Hematopoietic multipotent progenitor cell treated with erythropoietin and hydrocortisone succinate and interleukin-3 and kit ligand, for 4 days (in vitro differentiated cells): Measurements from ENCODE around the gene DENND5B.
"Not testable (repeated sequence)": the region's sequence is repeated elsewhere in the genome, so short reads cannot be mapped to it uniquely, and the experiment has no call there.

Experiments used
- DNase-seq: peaks from one replicate; pipeline ENCODE4 v3.0.0-alpha.2; 2015

The DENND5B gene

DNA sequence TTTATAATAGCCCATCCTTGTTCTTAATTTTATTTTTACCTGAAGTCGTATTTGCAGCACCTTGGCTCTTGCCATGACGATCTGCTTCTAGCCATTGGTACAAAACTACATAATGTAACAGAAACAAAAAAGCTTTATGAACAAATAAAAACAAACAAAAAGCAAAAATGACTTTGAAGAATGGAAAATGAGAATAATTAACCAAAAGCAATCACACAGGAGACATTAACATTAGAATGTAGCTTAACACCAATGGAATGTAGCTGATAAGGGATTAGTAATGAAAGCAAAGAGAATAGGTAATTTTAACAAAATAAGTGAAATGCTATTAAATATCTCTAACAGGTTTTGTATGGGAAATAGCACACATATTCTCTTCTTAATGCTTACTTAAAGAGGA is 91.4 kb downstream of the DENND5B start:
- DNase-seq = no peak

DNA sequence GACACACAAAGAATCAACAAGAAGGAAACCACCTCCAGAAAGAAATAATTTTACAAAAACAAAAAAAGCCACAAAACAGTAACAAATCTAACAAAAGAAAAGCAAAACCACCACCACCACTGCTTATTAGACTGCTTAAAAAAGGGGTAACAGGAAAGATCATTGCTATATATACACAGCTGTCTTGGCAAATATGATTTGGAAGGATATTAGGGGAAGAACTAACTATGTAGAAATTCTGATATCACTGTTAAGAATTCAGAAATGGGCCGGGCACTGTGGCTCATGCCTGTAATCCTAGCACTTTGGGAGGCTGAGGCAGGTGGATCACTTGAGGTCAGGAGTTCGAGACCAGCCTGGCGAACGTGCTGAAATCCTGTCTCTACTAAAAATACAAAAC is 92.5 kb downstream of the DENND5B start:
- no peak for DNase-seq

DNA sequence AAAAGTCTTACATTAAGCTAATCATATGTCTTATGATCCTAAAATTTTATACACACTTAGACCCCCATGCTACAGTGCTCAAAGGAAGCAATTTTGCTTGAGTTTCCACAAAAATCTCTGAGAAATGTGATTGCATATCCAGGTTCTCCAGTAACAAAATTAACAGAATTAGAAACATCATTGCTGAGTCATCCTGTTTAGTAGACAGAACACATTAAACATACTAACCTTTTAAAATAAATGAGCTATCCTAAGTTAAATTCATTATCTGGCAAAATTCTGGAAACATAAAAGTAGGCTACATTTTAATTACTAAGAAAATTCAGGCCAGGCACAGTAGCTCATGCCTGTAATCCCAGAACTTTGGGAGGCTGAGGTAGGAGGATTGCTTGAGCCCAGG is 94.7 kb downstream of the DENND5B start:
- DNase-seq = no peak

DNA sequence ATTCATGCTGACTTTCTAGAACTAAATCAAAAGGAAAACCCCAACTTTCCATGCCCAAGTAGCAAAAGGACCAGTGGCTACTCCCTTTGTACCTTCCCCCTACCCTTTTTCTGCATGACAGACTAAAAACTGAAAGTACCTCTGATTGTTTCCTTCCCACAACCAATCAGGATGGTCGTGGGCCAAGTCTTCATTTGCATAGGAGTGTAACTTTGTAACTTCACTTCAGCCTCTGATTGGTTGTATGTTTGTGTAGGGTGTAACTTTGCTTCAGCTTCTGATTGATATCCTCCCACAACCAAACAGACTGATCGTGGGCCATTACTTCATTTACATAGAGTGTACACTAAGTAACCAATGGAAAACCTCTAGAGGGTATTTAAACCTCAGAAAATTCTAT is 96.5 kb downstream of the DENND5B start:
- no peak for DNase-seq

DNA sequence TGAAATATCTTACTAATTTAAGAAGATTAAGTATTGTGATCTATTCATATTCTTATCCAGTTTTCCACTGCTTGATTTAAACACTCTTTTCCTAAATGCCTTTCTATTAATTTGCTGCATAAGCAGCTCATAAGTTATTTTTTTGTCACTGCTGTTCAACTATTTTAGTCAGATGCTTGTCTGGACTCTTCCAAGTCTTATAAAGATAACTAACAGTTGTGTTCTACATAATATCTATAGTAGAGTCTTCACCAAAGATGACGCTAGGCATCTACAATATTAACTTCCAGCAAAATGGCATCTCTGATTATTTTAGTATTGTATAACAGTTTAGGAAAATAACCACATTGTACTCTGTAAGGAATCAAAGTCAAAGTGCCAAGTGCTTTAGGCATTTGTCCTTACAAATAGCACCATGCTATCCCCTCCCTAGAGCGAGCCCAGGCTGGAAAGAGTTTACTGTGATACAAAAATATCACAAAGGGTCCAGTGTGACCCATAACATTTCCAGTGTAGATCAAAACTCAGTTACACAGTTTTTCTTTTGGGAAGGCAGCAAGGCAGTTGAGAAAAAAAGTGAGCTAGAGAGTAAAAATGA is 98.2 kb downstream of the DENND5B start:
- DNase-seq = no peak

DNA sequence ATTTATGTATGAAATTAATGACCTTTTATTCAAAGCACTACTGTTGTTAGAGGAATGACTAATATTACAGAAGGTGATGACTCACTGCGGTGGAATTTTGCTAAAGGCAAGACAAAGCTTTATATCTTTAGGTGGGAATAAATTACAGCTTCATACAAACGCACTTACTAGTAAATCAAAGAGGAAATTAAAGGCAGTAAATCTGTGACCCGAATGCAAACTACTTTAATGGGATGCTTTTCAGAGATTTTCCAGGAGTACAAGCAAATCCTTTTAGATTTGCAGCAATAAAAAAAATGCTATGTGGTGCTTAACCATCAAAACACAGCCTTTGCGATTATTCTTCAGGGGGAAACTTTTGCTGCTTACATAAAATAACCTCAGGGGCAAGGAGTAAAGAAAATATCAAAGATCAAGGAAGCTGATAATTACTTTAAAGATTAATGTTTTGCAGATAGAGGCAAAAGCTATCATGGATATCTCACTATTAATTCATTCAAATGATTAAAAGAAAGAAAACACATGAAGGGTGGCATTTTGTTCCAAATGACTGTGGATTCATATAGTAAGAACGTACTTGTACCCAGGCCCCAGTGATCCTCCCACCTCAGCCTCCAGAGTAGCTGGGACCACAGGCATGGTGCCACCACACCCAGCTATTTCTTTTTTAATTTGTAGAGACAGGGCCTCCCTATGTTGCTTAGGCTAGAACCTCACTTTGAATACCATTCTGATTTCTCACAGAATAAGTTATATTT is 98.9 kb downstream of the DENND5B start:
- no peak for DNase-seq

DNA sequence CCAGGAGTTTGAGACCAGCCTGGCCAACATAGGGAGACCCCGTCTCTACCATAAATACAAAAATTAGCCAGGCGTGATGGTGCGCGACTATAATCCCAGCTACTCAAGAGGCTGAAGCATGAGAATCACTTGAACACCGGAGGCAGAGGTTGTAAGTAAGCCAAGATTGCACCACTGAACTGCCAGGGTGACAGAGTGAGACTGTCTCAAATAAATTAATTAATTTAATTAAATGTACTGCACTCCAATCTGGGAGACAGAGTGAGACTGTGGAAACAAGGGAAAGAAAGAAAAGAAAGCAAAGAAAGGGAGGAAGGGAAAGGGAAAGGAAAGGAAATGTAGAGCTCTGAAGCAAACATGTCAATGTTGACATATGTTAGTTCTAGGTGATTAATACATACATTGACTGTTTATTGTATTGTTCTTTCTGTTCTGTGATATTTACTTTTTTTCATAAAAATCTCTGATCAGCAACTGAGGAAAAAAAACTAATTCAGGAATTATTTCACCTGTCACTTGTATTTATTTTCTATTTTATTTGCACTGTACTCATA is 99.6 kb downstream of the DENND5B start:
- no peak for DNase-seq

DNA sequence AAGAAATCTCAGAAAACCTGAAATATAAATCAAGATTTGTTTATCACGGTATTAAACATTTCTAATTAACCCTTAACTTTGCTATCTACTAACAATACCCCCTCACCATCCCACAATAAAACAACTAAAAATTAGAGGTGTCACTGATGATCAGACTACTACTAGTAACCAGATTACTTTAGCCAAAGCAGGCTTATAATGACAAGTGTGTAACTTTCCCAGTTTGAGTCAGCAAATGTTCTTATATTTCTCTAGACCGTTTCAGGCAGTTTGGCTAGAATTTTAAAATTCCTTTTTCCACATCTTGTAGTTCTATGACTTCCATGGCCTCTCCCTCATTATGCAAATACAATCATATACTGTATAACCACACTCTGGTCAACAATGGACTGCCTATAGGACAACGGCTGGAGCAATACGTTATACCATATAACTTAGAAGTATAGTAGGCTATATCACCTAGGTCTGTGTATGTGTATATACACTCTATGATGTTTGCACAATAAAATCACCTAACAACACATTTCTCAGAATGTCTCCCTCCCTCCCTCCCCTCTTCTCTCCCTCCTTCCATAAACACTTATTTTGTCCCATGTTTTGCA is 102.1 kb downstream of the DENND5B start:
- no peak for DNase-seq

DNA sequence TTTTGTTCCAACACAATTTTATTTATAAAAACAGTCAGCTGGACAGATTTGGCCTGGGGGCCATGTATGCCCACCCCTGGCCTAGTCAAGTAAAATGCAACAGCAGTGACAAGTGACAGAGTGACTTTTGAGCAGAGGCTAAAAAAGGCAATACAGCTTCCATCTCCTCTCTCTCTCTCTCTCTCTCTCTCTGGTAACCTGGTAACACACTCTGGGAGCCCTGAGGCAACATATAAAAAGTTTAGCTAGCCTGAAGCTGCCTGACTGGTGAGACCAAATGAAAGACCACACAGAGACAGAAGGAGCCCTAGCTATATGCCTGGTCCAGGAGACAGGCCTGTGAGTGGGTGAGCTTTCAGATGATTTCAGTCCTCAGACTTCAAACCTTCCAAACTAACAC is 105.4 kb downstream of the DENND5B start:
- DNase-seq = no peak

DNA sequence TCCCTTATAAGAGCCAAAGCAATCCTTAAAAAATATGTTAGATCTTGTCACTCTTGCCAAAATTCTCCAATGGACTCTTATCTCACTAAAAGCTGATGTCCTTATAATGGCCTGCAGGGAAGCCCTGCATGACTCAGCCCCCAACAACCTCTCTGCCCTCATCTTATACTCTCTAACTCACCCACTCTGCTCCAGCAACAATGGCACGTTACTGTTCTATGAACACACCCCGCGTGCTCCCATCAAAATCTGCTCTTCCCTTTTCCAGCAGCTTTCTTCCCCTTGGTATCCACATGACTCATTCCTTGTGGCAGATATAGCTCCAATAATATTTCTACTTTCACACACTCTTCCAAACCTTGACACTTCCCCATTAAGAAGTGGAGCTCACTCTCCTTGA is 108.1 kb downstream of the DENND5B start:
- DNase-seq = peak; percentile 7

DNA sequence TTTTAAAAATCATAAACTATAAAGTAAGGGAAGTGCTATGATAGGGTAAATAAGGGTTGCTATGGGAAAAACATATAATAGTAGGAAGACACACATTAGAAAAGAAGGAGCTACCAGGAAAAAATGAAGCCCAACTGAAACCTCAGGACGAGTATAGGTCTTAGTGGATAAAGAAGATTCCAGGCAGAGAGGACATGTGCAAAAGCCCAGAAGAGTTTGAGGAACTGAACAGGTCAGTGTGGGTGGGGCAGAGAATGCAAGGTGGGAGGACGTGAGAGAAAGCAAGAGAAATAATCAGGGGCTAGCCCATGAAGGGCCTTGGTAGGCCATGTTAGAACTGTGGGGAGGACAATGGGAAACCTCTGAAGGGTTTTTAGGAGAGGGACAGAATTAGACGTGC is 109.5 kb downstream of the DENND5B start:
- DNase-seq = no peak

DNA sequence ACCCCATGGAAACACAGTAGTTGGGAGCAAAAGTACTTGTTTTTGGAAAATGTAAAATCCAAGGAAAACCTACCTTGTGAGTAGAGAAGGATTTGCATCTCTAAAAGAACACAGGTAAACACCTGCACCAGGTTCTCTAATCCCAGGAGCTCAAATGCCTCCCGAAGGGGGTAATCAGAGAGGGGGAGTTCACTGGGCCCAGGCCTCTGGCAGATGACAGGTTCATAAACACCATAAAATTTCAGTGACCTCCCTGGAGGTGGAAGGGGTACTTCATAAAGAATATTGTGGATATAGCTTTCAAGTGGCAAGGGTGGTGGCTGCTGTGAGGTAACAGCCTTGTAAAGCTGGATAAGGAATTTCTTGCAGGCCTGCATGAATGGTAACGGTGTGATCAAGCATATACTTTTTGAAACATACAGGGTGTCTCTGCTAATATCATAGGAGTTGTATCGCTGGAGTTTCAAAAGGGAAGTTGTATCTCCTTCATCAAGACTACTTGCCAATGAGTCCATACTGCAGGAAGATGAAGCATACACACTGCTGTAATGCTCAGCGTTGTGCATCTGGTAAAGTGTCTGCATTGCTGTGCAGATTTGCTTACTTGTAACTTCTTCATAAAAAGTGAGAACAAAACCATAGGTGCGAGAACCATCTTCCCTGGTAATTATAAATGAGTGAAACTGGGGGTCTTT is 111.3 kb downstream of the DENND5B start:
- DNase-seq = no peak

DNA sequence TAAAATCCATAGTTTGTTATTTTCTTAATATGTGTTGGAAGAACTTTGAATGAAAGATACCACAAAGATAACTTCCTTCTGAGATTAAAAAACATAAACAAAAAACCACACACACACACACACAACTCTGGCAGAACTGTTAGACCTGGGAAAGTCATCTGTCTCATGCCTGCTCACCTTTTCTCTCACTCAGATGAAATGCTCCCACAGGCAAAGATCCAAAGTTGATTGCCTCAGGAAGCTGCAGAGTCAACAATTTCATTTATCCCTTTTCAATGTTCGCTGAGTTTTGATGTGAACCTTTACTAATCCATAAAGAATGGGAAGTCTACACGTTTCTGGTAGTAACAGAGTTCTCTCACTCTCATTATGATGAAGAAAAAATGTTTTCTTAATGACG is 112.0 kb downstream of the DENND5B start:
- DNase-seq = no peak

DNA sequence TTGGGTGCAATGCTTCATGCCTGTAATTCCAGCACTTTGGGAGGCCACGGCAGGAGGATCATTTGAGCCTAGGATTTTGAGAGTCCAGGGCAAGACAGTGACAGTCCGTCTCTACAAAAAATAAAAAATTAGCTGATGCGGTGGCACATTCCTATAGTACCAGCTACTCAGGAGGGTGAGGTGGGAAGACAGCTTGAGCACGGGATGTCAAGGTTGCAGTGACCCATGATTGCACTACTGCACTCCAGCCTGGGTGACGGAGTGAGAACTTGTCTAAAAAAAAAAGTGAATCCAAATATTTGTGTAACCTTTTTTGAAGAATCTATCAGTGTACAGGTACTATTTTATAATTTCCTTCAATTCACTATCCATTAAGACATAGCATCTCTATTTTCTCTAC is 112.5 kb downstream of the DENND5B start:
- DNase-seq = no peak

DNA sequence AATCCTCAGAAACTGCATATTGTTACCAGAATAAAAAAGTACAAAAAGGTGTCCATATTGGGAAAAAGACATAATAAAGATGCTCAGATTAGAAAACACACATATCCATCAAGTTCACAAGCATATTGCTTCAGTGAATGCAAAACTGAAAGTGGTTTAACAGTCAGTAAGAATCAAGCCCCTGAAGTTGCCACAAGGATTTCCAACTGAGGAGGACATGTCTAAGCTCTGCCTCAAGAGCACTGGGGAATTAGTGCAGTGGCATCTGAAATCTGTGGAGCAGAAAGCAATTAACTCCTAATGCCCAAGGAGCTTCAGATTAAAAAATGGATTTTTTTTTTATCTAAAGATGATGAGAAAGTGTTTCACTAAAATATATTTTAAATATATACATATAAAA is 113.2 kb downstream of the DENND5B start:
- DNase-seq = no peak

DNA sequence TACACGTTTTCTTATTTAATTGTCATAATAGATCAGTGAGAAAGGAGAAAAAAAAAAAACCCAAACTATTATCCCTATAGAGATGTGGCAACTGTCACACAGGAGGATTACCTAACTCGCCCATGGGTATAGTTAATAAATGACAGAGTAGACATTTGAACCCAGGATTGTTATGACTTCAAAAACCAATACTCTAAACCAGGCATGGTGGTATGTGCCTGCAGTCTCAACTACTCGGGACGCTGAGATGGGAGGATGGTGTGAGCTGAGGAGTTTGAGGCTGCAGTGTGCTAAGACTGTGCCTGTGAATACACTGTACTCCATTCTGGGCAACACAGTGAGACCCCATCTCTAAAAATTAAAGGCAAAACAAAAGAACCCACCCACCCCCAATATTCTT is 114.5 kb downstream of the DENND5B start:
- no peak for DNase-seq

DNA sequence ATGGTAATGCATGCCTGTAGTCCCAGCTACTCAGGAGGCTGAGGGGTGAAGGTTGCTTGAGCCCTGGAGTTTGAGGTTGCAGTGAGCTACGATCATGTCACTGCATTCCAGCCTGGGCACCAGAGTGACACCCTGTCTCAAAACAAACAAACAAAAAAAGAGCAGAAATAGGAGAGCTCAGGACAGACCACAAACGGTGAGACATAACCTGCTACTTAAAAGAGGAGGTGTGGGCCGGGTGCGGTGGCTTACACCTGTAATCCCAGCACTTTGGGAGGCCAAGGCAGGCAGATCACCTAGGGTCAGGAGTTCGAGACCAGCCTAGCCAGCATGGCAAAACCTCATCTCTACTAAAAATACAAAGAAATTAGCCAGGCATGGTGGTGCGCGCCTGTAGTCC is 115.3 kb downstream of the DENND5B start:
- not testable (repeated sequence) for DNase-seq

DNA sequence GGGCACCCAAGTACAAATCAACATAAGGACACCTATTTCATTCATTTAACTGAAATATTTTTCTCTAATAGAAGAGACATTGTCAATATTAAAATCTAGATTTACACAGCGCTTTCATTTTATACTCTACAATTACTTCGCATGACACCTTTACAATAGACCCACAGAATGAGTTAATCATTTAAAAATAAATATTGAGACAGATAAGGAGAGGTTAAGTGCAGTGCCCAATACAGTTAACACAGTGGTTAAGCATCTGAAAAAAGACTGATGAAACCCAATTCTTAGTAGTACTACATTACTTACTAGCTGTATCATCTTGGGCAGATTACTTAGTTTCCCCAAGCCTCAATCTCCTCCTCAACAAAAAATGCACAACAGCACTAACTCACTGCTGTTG is 116.2 kb downstream of the DENND5B start:
- no peak for DNase-seq

DNA sequence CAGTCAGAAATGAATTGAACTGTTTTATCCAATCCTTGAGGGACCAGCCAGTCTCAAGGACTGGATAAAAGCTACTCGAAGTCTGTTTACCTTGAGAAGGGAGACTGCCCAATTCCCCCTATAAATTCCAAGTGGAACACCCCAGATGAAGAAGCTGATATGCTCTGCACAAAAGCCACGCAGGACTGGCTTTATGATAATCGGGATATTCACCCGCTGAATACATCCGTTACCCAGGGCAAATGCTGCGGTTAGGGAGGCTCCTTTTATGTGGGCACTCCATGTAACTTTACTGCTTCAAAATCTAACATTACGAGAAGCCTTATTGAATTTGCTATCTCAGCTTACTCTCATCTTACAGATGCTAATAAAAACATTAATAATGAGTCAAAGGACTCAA is 119.1 kb downstream of the DENND5B start:
- no peak for DNase-seq

DNA sequence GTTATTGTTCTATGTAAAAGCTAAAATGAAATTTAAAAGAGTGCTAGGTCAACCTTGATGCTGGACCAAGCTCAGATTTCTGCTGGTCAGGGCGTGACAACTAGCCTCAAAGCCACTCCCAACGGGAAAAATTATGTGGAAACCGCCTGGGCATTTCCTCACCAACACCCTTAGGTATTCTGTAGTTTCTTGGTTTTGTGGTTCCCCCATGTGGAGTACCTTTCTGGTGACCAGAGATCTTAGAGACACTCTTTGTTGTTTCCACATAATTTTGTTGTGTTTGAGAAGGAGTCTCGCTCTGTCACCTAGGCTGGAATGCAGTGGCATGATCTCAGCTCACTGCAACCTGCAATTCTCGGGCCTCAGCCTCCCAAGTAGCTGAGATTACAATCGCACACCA is 119.9 kb downstream of the DENND5B start:
- DNase-seq = no peak

DNA sequence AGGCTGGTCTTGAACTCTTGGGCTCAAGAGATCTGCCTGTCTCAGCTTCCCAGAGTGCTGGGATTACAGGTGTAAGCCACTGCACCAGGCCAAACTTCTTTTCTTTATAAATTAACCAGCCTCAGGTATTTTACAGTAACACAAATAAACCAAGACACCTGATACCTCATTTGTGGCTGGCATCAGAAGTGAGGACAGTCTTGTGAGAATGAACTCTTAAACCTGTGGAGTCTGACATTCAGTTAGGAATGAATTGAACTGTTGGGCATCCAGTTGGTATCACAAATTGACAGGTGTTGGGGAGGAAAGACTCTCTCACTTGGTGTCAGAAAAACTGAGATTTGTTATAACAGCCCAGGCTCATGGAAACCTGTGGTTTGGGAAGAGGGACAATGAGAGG is 120.5 kb downstream of the DENND5B start:
- no peak for DNase-seq

DNA sequence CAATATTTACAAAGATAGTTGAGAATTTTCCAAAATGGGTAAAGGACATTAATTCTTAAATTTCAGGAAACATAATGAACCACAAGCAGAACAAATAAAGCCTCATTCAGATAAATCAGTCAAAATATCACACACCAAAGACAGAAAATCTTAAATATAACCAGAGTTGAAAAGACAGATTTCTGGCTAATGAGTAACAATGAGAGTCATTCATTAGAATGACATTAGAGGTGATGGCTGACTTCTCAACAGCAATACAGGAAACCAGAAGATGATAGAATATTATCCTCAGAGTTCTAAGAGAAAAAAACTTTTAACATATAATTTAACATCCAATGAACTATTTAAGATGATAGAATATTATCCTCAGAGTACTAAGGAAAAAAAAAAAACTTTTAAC is 124.2 kb downstream of the DENND5B start:
- no peak for DNase-seq

DNA sequence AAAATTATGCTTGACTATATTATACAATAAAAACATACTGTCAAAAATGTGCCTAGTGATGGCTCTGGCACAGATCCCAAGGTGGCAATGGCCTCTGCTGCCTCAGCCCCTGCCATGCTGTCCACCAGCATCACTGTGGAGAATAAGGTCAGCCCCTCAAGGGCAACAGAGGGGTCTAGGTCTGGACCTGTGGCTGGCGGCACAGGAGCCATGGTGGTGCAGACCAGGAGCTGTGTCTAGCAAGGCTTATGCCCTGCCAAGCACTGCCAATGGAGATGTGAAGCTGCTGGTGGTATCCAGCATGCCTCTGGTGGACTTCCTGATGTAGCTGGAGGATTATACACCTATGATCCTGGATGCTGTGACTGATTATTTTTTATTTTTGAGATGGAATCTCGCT is 125.9 kb downstream of the DENND5B start:
- no peak for DNase-seq

DNA sequence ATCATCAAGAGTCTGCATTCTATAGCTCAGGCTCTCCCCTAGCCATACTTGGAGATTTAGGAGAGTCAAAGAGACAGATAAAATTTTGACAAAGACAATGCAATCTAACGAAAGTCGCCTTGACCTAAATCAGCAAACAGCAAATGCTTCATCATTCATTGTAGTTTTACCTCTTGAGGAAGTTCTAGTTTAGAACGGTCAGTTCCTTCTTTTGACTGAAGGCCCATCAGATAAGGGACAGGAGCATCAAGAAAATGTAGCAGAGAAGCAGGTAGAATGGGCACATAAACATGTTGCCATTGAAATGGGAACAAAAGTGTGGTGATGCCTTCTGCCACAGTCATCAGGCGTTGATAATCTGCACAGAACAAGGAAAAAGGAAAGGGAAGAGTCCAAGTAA is 130.9 kb downstream of the DENND5B start:
- DNase-seq = peak; percentile 48
